NCI-H128 (cell line): ENCODE data around the gene SOX5.
A peak's percentile ranks its signal among the peaks of the same experiment; 100 is the strongest.
"Not testable (repeated sequence)": the region's sequence is repeated elsewhere in the genome, so short reads cannot be mapped to it uniquely, and the experiment has no call there.

Experiments
- DNase-seq: peaks from one replicate; lab custom pipeline; 2025; ENCODE audit not compliant: unreplicated experiment; lab: John Stamatoyannopoulos, UW

Gene SOX5

DNA sequence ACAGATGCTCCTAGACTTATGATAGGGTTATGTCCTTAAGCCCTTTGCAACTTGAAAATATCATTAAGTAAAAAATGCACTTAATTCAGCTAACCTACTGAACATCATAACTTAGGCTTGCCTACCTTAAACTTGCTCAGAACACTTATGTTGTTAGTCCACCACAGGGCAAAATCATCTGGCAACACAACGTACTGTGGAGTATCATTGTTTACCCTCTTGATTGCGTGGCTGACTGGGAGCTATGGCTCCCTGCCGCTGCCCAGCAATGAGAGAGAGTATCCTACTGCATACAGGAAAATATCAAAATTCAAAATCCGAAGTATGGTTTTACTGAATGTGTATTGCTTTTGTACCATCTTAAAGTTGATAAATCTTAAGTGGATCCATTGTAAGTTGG lies 105.5 kb downstream of the SOX5 start:
- DNase-seq: no peak

- no peak for DNase-seq
Observed at GRCh38 chr12:23834076-23834475, 115.4 kb downstream of the SOX5 start.

GRCh38 chr12:23831739-23832138 lies 117.7 kb downstream of the SOX5 start:
- DNase-seq: no peak

DNA sequence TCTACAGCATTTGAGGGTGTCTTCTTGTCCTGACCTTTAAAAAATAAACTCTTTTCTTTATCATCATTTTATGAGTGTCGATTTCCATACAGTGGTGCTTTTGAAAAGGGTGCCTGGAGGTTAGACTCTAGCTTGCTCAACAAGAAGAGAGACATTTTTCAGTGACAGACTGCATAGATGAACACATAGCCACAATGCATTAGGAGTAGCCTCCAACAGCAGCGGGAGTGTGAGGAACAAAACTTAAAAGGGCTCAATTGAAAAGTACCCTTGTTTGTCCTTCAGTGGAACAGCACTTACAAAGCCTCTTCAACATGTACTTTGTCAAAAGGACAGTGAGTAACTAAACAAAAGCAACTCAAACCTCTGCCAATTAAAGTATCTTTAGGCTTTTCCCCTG lies 119.3 kb downstream of the SOX5 start:
- peak; percentile 27 for DNase-seq

GRCh38 chr12:23827353-23827752 lies 122.1 kb downstream of the SOX5 start:
- no peak for DNase-seq

DNA sequence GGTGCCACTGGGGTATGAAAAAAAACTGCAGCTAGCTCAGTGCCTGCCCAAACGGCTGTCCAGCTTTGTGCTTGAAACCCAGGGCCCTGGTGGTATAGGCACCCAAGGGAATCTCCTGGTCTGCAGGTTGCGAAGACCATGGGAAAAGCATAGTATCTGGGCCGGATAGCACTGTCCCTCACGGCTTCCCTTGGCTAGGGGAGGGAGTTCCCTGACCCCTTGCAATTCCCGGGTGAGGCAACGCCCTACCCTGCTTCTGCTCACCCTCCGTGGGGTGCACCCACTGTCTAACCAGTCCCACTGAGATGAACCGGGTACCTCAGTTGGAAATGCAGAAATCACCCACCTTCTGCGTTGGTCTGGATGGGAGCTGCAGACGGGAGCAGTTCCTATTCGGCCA lies 124.3 kb downstream of the SOX5 start:
- not testable (repeated sequence) for DNase-seq

DNA sequence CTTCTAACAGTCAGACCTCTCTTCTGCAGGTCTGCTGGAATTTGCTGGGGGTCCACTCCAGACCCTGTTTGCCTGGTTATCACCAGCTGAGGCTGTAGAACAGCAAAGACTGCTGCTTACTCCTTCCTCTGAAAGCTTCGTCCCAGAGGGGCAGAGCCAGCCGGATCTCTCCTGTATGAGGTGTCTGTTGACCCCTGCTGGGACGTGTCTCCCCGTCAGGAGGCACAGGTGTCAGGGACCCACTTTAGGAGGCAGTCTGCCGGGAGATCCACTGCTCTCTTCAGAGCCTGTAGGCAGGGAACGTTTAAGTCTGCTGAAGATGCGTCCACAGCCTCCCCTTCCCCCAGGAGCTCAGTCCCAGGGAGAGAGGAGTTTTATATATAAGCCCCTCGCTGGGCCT lies 125.1 kb downstream of the SOX5 start:
- DNase-seq: no peak

DNA sequence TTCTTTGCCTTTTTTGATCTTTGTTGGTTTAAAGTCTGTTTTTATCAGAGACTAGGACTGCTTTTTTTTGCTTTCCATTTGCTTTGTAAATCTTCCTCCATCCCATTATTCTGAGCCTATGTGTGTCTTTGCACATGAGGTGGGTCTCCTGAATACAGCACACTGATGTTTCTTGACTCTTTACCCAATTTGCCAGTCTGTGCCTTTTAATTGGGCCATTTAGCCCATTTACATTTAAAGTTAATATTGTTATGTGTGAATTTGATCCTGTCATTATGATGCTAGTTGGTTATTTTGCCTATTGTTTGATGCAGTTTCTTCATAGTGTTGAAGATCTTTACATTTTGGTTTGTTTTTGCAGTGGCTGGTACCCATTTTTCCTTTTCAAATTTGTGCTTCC lies 126.6 kb downstream of the SOX5 start:
- DNase-seq: not testable (repeated sequence)

DNA sequence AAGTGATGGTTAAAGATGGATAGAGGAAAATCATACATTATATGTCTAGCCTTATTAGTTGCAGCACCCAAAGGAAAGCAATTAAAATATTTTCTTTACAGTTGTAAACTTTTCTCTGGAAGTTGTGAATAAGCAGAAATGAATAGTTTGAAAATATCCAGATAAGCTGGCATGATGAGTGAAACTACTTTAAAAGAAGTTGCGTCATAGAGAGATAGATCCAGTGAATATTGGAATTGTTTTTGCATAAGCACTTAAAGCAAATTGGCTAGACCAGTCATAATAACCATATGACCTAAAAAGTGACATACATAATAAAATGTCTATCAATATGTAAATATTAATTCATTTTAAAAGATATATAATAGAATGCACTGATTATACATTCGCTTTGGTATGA lies 132.1 kb downstream of the SOX5 start:
- DNase-seq: no peak

- DNase-seq: no peak
Observed at GRCh38 chr12:23816394-23816851, 133.0 kb downstream of the SOX5 start.

- DNase-seq: no peak
Observed at GRCh38 chr12:23815810-23816209, 133.7 kb downstream of the SOX5 start.

- no peak for DNase-seq
Observed at GRCh38 chr12:23813206-23813605, 136.3 kb downstream of the SOX5 start.

- no peak for DNase-seq
Observed at GRCh38 chr12:23810329-23810902, 139.1 kb downstream of the SOX5 start.

DNA sequence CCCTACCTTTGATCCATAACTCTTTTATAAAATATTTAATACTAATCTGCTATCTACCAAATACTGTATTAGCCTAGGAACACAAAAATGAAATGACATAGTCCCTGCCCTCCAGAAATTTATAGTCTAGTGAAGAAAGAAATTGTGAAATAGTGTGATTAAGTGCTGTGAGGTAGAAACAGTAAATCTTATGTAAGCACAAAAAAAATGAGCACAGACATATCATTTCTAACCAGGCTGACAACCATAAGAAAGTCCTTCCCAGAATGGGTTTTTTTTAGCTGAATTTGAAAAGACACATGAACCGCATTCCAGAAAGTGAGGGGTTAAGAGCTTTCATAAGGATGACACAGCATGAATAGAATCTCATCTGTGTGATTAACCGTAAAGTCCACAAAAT lies 145.9 kb downstream of the SOX5 start:
- no peak for DNase-seq

GRCh38 chr12:23795494-23795893 lies 154.0 kb downstream of the SOX5 start:
- DNase-seq: no peak

DNA sequence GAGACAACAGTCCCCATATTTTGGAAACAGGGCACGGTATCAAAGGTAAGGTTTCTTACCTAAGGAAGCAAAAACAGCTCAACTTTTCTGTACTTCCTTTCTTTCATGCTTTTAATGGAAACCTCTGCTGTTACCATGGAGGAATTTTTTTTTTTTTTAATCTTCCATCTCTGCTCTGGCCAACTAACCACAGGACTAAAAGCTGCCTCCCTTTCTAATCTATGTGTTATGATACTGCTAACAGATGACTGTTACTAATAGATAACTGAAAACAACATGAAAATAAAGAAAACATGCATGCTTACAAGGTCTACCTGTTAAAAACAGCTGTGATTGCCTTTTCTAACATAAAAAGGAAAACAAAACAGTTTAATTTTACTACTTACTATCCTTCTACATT lies 168.4 kb downstream of the SOX5 start:
- no peak for DNase-seq

DNA sequence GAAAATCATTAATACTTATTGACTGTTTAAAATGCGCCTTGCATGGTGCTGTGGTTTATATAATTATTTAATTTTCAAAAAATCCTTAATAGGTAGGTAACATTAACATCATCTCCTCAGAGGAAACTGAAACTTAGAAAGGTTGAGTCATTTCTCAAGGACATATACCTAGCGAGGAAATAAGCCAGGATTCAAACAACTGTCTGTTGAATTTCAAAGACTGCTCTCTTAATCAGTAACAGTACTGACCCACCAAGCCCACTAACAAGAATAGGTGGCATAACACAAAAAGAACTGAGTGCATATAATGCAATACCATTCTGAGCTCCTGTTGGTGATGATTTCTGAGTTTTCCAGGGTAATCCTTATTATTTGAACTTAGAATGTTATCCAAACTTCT lies 174.3 kb downstream of the SOX5 start:
- no peak for DNase-seq

DNA sequence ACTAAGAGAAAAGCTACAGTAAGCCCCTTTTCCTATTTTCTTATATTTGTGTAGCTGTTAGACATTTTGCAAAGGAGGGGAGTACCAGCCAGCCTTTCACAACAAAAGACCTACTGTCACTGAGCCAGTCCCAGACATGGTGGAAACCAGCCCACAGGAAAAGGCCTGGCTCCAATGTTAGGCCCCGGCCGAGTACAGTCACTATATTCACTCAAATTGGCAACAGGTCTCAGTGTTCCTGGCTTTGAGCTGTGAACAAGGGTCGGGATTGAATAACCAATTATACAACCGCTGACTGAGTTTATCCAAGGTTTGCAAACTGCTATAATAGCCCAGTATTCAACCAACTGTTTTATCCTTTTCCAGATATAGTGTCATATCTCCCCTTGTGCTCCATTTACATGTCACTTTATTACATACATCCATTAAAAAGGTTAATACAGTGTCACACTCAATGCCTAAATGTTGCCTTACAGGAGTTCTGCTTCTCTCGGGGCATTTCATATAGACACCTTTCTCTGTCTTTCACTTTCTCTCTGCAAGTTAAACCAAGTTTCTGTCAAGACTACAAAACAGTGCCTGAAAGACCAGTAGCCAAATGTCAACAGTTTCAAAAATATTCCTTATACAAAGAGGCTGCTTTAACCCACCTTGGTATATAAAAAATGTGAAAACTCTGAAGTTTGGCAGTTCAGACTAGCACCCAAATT lies 178.1 kb downstream of the SOX5 start:
- DNase-seq: no peak

GRCh38 chr12:23770202-23770938 lies 179.1 kb downstream of the SOX5 start:
- DNase-seq: no peak

GRCh38 chr12:23767834-23768233 lies 181.6 kb downstream of the SOX5 start:
- DNase-seq: no peak

- DNase-seq: no peak
Observed at GRCh38 chr12:23763724-23764123, 185.7 kb downstream of the SOX5 start.

- peak; percentile 78 for DNase-seq
Observed at GRCh38 chr12:23760495-23760894, 189.0 kb downstream of the SOX5 start.
